Retina (tissue), 1 donor: Measurements from ENCODE around the gene CCDC43.
"Not testable (repeated sequence)": the region's sequence is repeated elsewhere in the genome, so short reads cannot be mapped to it uniquely, and the experiment has no call there.

Experiments
- DNase-seq: peaks from one replicate; pipeline ENCODE4 v3.0.0-alpha.2; 2016

CCDC43 gene

DNA sequence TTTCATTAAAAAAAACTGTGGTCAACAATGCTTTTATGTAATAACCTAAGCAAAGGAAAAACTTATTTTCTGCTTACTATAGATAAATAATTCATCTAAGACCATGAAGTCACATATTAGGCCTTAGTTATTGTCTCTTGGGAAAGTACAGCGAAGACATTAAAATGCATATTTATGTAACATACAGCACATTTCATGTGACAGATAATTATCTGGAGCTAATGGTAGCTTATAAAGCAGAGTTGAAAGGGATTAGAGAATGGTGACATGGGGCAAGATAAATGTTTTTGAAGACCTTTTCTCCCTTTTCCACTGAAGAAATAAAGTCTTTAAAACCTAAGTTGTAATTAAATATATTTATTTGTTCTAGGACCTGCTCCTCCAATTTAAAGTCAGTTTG is 23.6 kb downstream of the CCDC43 start:
- DNase-seq: no peak

DNA sequence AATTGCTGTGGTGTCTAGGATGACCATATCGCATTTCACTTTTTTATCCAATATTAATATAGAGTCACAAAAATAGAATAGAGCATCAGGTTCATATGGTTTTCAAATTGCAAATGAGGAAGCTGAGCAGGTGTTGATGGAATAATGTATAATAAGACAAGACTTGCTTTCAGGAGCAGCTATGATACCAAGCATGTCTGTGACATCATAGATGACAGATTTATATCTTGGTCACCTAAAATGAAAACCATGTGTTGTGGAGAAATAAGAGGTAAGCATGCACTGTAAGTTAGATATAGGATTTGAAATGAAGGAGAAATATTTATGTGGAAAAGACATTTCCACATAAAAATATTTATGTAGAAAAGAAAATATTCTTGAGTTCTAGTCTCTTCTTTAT is 24.7 kb downstream of the CCDC43 start:
- DNase-seq: no peak

DNA sequence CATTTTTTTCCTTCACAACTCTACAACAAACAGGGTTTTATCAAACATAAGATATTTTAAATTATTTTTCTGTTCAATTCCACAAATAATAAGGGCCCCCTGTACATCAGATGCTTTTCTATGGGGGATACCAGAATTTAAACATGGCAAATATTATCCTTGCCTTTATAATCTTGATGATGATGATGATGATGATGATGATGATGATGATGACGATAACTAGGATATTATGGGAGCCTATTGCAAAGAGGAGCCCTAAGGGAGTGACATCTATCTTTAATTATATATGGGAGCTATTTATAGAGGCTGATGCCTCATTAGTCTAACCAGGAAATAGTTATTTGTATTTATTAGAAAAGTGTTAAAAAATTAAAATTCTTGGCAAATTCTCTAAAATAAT is 26.5 kb downstream of the CCDC43 start:
- DNase-seq: no peak

DNA sequence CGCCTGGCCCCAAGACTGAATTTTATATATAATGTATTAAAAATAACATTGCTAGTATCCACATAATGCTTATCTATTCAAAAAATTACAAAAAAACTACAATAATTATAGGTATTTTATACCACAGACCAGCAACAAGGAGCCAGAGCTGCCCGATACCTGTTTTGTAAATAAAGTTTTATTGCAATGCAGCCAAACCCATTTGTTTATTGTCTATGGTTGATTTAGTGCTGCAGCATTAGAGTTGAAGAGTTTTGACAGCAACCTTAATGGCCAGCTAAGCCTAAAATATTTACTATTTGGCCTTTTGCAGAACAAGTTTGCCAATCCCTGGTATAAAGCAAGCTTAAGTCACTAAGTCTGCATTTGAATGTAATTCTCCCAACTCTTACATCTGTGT is 27.7 kb downstream of the CCDC43 start:
- no peak for DNase-seq

DNA sequence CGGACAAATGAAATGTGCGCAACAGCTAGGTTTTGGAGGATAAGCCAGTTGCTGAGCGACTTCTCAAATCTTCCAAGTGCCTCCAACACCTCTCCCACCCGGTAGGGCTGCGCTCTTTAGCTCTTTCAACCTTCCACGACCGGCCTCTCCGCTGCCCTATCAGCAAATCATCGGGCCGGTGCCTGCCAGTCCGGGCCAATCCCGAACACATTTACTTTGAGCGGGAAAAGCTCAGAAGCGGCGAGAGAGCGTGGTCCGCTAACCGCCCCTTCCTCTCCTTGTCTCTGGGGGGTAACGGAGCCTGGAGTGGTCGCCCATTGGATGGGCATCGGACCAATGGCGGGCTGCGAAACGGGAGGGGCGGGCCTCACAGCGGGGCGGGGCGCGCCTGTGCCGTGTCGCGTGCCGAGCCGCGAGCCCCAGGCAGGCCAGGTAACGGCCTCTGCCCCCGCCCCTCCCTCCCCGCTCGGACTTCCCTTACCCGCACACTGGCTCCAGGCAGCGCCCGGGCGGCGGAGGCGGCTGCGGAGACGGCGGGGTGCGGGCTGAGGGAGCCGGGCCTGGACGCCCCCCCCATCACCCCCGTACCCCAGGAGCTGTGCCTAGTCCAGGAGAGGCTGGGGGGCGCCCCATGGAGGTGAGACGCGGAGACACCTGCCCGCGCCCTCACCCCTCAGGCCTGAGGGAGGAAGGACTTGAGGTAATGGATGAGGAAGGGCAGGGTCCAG is 33.4 kb downstream of the CCDC43 start, which contains the start of gene MEIOC:
MEIOC (plus strand) TSS at position 486 of the 728 bp plus-strand sequence; CDS start at position 632, 146 bp downstream.
- peak; percentile 66 for DNase-seq

DNA sequence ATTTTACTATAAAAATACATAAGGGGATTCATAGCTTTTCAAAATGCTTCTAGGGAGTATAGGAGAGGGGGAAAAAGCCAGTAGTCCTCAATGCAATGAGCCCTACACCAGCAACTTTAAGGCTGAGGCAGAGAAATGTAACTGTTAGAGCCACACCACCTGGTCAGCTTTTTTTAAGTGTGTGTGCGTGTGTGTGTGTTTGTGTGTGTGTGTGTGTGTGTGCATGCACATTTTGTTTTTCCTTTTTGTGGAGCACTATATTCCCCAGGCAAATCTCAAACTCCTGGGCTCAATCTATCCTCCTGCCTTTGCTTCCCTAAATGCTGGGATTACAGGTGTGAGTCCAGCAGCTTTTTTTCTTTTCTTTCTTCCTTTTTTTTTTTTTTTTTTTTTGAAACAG is 35.6 kb downstream of the CCDC43 start:
- no peak for DNase-seq

DNA sequence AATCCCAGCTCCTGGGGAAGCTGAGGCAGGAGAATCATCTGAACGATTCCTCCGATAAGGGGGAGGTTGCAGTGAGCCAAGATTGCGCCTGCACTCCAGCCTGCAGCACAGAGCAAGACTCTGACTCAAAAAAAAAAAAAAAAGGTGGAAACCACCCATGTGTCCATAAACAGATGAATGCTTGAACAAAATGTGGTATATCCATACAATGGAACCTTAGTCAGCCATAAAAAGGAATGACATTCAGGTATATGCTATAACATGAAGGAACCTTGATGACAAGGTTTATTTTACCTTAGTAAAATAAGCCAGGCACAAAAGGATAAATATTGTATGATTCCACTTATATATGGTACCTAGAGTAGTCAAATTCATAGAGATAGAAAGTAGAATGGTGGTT is 36.2 kb downstream of the CCDC43 start:
- DNase-seq: no peak

DNA sequence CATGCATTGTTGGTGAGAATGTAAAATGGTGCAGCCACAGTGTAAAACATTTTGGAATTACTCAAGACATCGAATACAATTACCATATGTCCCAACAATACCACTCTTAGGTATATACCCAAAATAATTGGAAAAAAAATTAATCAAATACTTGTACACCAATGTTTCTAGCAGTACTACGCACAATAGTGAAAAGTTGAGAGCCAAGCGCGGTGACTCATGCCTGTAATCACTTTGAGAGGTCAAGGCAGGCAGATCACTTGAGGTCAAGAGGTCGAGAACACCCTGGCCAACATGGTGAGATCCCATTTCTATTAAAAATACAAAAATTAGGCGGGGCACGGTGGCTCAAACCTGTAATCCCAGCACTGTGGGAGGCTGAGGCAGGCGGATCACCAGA is 36.8 kb downstream of the CCDC43 start:
- DNase-seq: no peak

DNA sequence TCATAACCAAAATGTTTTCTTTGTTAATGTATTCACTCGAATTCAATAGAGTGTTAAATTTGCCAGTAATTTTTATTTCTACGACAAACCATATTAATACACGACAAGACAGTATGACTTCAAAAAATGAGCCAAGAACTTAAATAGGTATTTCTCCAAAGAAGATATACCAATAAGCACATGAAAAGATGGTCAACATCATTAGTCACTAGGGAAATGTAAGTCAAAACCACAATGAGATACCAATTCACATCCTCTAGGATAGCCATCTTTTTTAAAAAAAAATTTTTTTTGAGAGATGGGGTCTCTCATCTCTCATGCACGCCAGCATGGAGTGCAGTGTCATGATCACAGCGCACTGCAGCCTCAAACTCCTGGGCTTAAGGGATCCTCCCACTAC is 38.3 kb downstream of the CCDC43 start:
- DNase-seq: no peak

DNA sequence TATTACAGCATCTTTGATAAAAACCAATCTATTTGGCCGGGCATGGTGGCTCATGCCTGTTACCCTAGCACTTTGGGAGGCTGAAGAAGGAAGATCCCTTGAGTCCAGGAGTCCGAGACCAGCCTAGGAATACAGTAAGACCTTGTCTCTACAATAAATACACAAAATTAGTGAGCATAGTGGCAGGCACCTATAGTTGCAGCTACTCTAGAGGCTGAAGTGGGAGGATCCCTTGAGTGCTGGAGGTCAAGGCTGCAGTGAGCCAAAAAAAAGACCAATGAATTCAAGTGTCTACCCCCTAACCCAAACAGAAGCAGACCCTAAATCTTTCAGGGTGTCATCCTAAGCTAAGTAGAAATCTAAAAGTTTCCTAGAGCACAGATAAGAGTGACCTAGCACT is 40.6 kb downstream of the CCDC43 start:
- DNase-seq: no peak

DNA sequence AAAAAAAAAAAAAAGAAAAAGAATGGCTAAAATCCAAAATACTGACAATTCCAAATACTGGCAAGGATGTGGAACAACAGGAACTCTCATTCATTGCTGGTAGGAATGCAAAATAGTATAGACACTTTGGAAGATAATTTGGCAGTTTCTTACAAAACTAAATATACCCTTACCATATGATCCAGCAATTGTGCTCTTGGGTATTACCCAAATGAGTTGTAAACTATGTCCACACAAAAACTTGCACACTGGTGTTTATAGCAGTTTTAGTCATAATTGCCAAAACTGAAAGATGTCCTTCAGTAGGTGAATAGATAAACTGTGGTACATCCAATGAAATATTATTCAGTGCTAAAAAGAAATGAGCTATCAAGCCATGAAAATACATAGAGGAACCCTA is 41.8 kb downstream of the CCDC43 start:
- no peak for DNase-seq

DNA sequence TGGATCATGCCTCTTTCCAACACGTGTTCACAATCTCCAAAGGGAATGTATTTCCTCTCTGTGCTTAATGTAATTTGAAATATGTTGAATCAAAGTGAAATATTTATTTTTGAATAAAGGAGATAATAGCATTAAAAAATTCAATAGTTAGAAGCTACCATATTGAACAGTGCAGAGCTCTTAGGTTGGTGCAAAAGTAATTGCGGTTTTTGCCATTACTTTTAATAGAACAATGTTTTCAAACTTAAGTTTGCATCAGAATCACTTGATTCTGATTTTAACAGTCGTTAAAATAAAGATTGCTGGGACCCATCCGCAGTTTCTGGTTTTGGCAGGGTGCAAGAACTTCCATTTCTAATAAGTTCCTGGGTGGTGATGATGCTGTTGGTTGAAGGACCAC is 43.3 kb downstream of the CCDC43 start:
- DNase-seq: no peak

DNA sequence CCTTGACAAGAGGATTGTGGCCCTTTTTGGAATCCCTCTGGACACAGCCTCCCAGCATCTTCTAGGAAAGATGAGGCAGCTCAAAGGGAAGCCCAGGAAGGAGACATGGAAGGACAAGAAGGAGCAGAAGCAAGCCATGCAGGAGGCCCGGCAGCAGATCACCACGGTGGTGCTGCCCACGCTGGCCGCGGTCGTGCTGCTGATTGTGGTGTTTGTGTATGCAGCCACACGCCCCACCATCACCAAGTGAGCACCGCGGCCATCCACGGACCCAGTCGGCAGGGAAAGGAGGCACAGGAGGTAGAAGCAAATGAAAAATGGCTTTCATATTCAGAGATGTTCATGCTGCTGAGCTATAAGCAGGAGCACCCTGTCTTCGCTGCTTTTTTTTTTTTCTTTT is 44.2 kb downstream of the CCDC43 start:
- no peak for DNase-seq

DNA sequence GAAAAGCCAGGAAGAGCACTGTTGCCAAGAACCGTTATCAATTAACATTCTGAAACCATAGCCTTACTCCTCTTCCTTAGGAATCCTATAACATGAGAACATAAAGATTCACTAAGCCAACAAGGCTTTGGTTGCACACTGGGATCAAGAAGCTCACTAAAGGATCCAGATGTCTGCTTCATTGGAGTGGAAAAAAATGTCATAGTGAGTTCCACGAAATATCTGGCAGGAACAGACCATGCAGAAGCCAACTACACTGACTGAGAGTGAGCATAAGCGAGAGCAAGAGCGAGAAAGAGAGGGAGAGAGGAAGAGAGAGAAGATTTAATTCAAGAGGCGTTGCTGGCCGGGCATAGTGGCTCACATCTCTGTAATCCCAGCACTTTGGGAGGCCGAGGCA is 46.7 kb downstream of the CCDC43 start:
- no peak for DNase-seq

DNA sequence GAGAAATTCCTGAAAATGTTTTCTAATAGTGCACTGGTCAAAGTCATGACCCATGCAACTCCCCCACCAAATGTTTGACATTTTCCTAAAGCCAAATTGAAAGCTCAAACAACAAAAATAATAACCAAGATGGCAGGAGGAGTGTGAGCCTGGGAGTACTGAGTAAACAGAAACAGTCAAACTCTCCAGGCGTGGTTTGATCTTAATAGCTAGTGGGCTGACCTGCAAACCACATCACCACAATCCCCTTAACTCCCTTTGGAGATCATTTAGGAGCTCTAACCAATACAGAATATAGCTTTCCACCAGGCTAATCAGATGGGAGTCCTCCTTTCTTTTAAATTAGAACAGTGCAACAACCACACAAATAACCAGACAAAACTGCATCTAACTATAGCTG is 52.5 kb downstream of the CCDC43 start:
- no peak for DNase-seq

DNA sequence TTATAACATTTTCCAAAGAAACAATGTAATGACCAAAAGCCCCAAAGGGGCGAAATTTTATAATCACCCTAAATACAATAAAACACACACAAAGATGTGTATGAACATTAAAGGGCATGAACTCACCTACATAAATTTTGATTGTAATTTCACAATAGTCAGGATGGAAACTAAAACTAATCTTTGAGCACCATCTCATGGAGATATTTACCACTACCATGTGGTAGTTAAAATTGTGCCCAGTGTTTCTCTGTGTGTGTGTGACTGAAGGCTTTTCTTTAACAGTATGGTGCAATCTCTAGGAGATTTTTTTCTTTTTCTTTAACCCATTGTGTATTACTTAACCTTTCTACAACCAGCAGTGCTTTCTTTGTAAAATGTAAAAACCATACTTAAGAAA is 53.0 kb downstream of the CCDC43 start:
- DNase-seq: peak; percentile 11

DNA sequence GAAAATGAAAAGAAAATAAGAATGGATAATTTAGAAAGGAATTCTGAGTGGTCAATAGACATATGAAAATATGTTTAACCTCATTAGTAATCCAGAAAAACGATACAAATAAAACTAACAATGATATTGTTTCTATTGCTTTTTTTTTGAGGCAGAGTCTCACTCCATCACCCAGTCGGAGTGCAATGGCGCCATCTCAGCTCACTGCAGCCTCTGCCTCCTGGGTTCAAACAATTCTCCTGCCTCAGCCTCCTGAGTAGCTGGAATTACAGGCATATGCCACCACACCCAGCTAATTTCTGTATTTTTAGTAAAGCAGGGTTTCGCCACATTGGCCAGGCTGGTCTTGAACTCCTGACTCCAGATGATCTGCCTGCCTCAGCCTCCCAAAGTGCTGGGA is 55.2 kb downstream of the CCDC43 start:
- DNase-seq: not testable (repeated sequence)

DNA sequence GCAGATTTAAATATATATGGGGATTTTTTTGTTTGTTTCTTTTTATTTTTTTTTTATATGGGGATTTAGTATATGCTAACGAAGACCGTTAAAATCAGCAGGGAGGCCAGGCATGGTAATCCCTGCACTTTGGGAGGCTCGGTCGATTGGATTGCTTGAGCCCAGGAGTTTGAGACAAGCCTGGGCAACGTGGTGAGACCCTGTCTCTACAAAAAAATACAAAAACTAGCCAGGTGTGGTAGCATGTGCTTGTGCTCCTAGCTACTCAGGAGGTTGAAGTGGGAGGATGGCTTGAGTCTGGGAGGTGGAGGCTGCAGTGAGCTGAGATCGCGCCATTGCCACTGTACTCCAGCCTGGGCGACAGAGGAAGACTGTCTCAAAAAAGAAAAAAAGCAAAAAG is 55.6 kb downstream of the CCDC43 start:
- no peak for DNase-seq

DNA sequence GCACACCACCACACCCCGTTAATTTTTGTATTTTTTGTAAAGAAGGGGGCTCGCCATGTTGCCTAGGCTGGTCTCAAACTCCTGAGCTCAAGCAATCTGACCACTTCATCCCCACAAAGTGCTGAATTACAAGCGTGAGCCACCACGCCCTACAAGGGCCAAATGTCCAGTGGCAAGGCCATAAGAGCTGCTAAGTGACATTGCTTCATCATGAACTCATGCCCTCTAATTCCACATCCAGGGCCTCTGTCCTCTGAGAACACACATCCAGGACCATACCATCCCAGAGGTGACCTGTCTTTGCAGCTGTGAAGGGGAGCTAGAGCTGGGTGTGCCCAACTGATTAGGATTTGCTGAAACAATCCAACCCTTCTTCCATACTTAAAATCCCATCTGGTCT is 58.9 kb downstream of the CCDC43 start:
- no peak for DNase-seq

DNA sequence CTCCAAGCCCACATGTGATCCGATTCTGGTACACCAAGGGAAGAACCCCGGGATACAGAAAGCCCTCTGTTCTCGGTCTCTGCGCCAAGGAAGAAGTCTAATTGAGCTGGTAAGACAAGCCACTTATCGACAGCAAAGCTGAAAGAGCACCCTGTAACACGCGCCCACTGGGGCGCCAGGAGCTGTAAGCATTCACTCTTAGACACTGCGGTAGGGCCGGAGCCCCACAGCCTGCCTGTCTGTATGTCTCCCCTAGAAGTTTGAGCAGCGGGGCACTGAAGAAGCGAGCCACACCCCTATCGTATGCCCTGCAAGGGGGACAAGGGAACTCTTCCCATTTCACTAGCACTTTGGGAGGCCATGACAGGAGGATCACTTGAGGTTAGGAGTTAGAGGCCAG is 60.3 kb downstream of the CCDC43 start:
- DNase-seq: no peak

DNA sequence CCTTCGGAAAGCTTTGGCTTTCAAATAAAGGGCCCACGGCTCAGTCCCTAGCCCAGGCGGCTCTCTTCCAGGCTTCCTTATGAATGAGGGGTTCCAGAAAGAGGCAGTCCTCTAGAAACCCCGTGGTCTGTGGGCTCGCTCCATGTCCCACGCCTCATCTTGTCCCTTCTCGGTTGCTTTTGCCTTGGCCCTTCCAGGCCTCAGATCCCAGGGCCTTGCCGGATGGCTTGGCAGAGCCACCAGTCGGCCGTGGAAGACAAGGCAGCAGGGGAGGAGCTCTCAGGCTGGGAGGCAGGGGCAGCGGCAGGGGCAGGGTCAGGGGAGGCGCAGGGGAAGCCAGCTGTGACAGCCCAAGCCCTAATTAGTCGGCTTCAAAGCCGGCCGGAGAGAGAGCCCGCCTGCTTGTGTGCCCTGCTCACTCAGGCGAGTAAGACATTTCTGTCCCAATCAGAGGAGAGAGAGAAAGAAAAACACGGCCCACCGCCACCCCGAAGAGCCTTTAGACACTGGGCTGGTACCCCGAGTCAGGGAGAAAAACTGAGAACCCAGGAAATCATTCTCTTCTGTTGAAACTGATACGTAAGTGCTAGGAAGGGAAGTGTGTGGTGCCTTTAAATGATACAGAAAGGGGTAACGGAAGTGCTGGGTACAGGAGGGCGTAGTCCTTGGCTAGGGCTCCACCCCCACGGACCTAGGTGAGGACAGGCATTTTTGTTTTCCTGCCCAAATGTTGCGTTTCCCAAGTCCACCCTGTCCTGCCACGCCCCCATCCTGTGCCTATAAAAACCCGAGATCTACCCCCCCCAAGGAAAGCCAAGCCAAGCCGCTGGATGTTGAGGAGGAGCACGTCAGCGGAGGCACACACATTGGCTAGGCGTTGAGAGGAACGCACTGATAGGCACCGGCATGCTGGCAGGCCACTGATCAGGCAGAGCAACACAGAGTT is 61.1 kb downstream of the CCDC43 start:
- peak; percentile 95 for DNase-seq

DNA sequence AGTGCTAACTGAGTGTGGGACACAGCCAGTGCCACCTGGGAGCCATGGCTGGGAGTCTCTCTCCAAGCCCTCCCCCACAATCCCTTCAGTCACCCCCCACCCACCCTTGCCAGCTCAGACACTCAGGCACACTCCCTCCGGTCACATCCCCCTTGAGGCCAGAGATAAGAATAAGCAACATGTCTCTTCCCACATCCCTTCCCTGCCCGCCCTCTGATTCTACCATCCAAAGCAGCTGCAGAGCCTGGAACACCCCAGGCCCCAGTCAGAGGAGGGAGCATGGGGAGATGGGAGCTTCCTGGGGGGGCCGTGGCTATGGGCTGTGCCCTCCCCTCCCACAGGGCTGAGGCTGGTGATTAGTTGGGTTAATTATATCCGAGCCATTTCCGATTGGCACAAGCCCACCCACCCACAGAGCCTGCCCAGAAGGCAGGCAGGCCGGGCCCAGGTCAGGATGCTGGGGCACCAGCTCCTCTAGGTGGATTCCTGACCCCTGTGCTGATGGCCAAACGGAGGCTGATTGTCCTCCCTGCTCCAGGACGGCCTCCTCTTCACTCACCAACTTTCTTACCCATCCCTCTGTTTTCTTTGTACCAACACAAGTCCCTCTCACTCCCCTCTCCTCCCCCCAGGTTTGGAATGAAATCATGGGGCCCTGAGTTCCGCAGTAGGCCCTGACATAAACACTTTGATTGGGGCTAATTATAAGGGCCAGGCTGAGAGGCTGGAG is 61.9 kb downstream of the CCDC43 start:
- no peak for DNase-seq
